Peyer's patch (tissue), 4 donors: ENCODE data around the gene MAGI2. TPM values are rescaled to one million over a fixed set of nuclear protein-coding genes. Genes with fewer than 3 reads are reported as not detected.

Source experiments
- DNase-seq, 3 donors: peaks; one replicate each; pipeline ENCODE4 v3.0.0-alpha.2; 2017 to 2019
- H3K27ac ChIP-seq, 4 donors: fragments of 200-600 bp; sonication (generic); one replicate each; pipeline ENCODE4 v1.5.1; 2016 to 2019
- H3K27me3 ChIP-seq, 2 donors: fragments of 200-600 bp; sonication (generic); one replicate each; pipeline ENCODE4 v1.5.1; 2019
- H3K36me3 ChIP-seq, 3 donors: fragments of 200-600 bp; sonication (generic); one replicate each; pipeline ENCODE4 v1.5.1; 2016 to 2019
- H3K4me1 ChIP-seq, 4 donors: fragments of 200-600 bp; sonication (generic); one replicate each; pipeline ENCODE4 v1.5.1; 2016 to 2019
- H3K4me3 ChIP-seq, 4 donors: fragments of 200-600 bp; sonication (generic); 1 replicate in 3 of 4; 2 replicates in 1 of 4; pipeline ENCODE4 v1.5.1; 2016 to 2019; ENCODE audit warnings: mild to moderate bottlenecking in 1 of 4
- H3K9me3 ChIP-seq, 4 donors: fragments of 200-600 bp; sonication (generic); one replicate each; pipeline ENCODE4 v1.5.1; 2016 to 2019; ENCODE audit warnings: mild to moderate bottlenecking in 1 of 4
- CTCF ChIP-seq, 6 experiments: fragments of 450-650 bp in 4 of 6; fragments of 200-600 bp in 2 of 6; sonication (generic) in 1 of 6; IDR thresholded peaks; one replicate each; pipeline ENCODE4 v1.5.1; 2017 to 2019; ENCODE audit warnings: antibody characterized with exemption in 6 of 6, mild to moderate bottlenecking in 3 of 6, moderate library complexity in 1 of 6
- POLR2A ChIP-seq, 2 donors: fragments of 450-650 bp; IDR thresholded peaks; one replicate each; pipeline ENCODE4 v1.5.1; 2017; ENCODE audit warnings: antibody characterized with exemption in 2 of 2, mild to moderate bottlenecking in 2 of 2, moderate library complexity in 2 of 2
- total RNA-seq, 4 donors: library from RNA; depleted of rRNA; stranded (reverse); fragments of >200 nt; gene quantifications; one replicate each; pipeline ENCODE4 v1.1.0, GENCODE V29; 2016

MAGI2 gene
- total RNA-seq, 4 donors from 2014 or later, result 1.6 to 12.4 (median 2.8) TPM

GRCh38 chr7:78014401-78014800, 1439.1 kb downstream of the MAGI2 start:
- Histone ChIP-seq H3K9me3 (no peaks in the 10 kb centered on the region), H3K27ac (no peak overlapping the region), H3K36me3 (no peaks in the 10 kb centered on the region), H3K4me1 (peaks cover 0 to 11% (median 7%) of the 10 kb centered on the region in 4 donors), H3K27me3 (no peaks in the 10 kb centered on the region), H3K4me3 (no peak overlapping the region)
- no peak for DNase-seq
- TF ChIP-seq CTCF (IDR thresholded peaks at IDR 0.05), result no peak

GRCh38 chr7:78013386-78013785, 1440.1 kb downstream of the MAGI2 start:
- no peak overlapping the region for H3K4me3 ChIP-seq
- no peak for TF ChIP-seq CTCF (IDR thresholded peaks at IDR 0.05)
- TF ChIP-seq POLR2A (IDR thresholded peaks at IDR 0.05), result no peak
- H3K4me1 ChIP-seq, result peaks cover 0 to 5% (median 3%) of the 10 kb centered on the region in 4 donors
- H3K36me3 ChIP-seq, result no peaks in the 10 kb centered on the region
- no peak for DNase-seq
- H3K27ac ChIP-seq, result no peak overlapping the region
- H3K9me3 ChIP-seq, result no peaks in the 10 kb centered on the region
- H3K27me3 ChIP-seq, result no peaks in the 10 kb centered on the region

GRCh38 chr7:78011642-78012041, 1441.8 kb downstream of the MAGI2 start:
- Histone ChIP-seq H3K27ac (no peak overlapping the region), H3K27me3 (no peaks in the 10 kb centered on the region)
- TF ChIP-seq POLR2A (IDR thresholded peaks at IDR 0.05) (no peak), CTCF (IDR thresholded peaks at IDR 0.05) (no peak)

GRCh38 chr7:78007231-78007630, 1446.2 kb downstream of the MAGI2 start:
- Histone ChIP-seq H3K9me3 (no peaks in the 10 kb centered on the region), H3K4me3 (no peak overlapping the region), H3K27me3 (no peaks in the 10 kb centered on the region), H3K4me1 (no peaks in the 10 kb centered on the region), H3K27ac (no peak overlapping the region), H3K36me3 (no peaks in the 10 kb centered on the region)
- DNase-seq, result no peak
- no peak for TF ChIP-seq CTCF (IDR thresholded peaks at IDR 0.05)
- TF ChIP-seq POLR2A (IDR thresholded peaks at IDR 0.05), result no peak

More at GRCh38 chr7:78011642-78012041, 1441.8 kb downstream of the MAGI2 start:
- H3K4me1 ChIP-seq, result no peaks in the 10 kb centered on the region
- H3K36me3 ChIP-seq, result no peaks in the 10 kb centered on the region
- no peak for DNase-seq
- H3K9me3 ChIP-seq, result no peaks in the 10 kb centered on the region
- H3K4me3 ChIP-seq, result no peak overlapping the region

- Histone ChIP-seq H3K4me1 (no peaks in the 10 kb centered on the region), H3K27ac (no peak overlapping the region), H3K9me3 (no peaks in the 10 kb centered on the region), H3K27me3 (no peaks in the 10 kb centered on the region), H3K36me3 (no peaks in the 10 kb centered on the region), H3K4me3 (no peak overlapping the region)
- DNase-seq, result no peak
- no peak for TF ChIP-seq POLR2A (IDR thresholded peaks at IDR 0.05)
- TF ChIP-seq CTCF (IDR thresholded peaks at IDR 0.05), result no peak
These were observed 1447.3 kb downstream of the MAGI2 start for GRCh38 chr7:78006063-78006755.
